Measurements from ENCODE around the gene DVL1. TPM values are rescaled to one million over a fixed set of nuclear protein-coding genes. Genes with fewer than 3 reads are reported as not detected.

DVL1 gene
- polyA plus RNA-seq, 1 experiment: 23.6 TPM

GRCh38 chr1:1347663-1348419 is 1.4 kb downstream of the DVL1 start:
- TF ChIP-seq CTCF (IDR thresholded peaks at IDR 0.05; ENCODE audit: insufficient read depth, low read depth, low read length): no peak
- H3K4me3 ChIP-seq (ENCODE audit: low read depth, low read length): peak overlapping the region; percentile 78
- no peak for DNase-seq (ENCODE audit: low read depth)
- CTCF ChIA-PET: interaction anchor here (0.5 to 3.6 kb wide), 16 partner anchors 10 to 345 kb away, joined by 3 to 46 read pairs (median 4); partner anchors contain the start of genes AURKAIP1 and CCNL2
- peaks cover 13% of the 10 kb centered on the region for H3K36me3 ChIP-seq (ENCODE audit: control insufficient read depth, insufficient read depth, low read length)
- H3K27me3 ChIP-seq (ENCODE audit: control insufficient read depth, insufficient read depth, low read length): no peaks in the 10 kb centered on the region
- POLR2A ChIA-PET: interaction anchor here (0.5 to 0.7 kb wide), 2 partner anchors 268 to 288 kb away, joined by 4 to 8 read pairs; partner anchors contain the start of gene MIB2

GRCh38 chr1:1347026-1347595 is 2.1 kb downstream of the DVL1 start:
- Histone ChIP-seq H3K4me3 (ENCODE audit: low read depth, low read length) (peak overlapping the region; percentile 78), H3K27me3 (ENCODE audit: control insufficient read depth, insufficient read depth, low read length) (no peaks in the 10 kb centered on the region), H3K36me3 (ENCODE audit: control insufficient read depth, insufficient read depth, low read length) (peaks cover 8% of the 10 kb centered on the region)
- TF ChIP-seq CTCF (IDR thresholded peaks at IDR 0.05; ENCODE audit: insufficient read depth, low read depth, low read length): no peak
- no peak for DNase-seq (ENCODE audit: low read depth)
- ChIA-PET CTCF (interaction anchor here (1.0 to 3.6 kb wide), 8 partner anchors 11 to 225 kb away, joined by 4 to 46 read pairs (median 8); partner anchors contain the start of gene AURKAIP1), POLR2A (interaction anchor here (0.5 to 0.7 kb wide), 2 partner anchors 268 to 287 kb away, joined by 4 to 8 read pairs; partner anchors contain the start of gene MIB2)

- H3K4me3 ChIP-seq (ENCODE audit: low read depth, low read length): no peak overlapping the region
- ChIA-PET POLR2A (no interaction called here), CTCF (interaction anchor here (1.3 to 3.6 kb wide), 4 partner anchors 11 to 41 kb away, joined by 4 to 13 read pairs (median 9); no protein-coding TSS in a partner anchor)
These were observed 2.7 kb downstream of the DVL1 start for GRCh38 chr1:1346501-1346890.

GRCh38 chr1:1345860-1346500 is 3.2 kb downstream of the DVL1 start:
- Histone ChIP-seq H3K4me3 (ENCODE audit: low read depth, low read length) (no peak overlapping the region), H3K27me3 (ENCODE audit: control insufficient read depth, insufficient read depth, low read length) (no peaks in the 10 kb centered on the region), H3K36me3 (ENCODE audit: control insufficient read depth, insufficient read depth, low read length) (peaks cover 14% of the 10 kb centered on the region)
- no peak for TF ChIP-seq CTCF (IDR thresholded peaks at IDR 0.05; ENCODE audit: insufficient read depth, low read depth, low read length)
- CTCF ChIA-PET: interaction anchor here (1.3 to 3.6 kb wide), 4 partner anchors 10 to 26 kb away, joined by 4 to 21 read pairs (median 12); no protein-coding TSS in a partner anchor
- DNase-seq (ENCODE audit: low read depth): no peak
- POLR2A ChIA-PET: no interaction called here

More at GRCh38 chr1:1346501-1346890, 2.7 kb downstream of the DVL1 start:
- peaks cover 8% of the 10 kb centered on the region for H3K36me3 ChIP-seq (ENCODE audit: control insufficient read depth, insufficient read depth, low read length)
- no peak for DNase-seq (ENCODE audit: low read depth)
- no peak for TF ChIP-seq CTCF (IDR thresholded peaks at IDR 0.05; ENCODE audit: insufficient read depth, low read depth, low read length)
- H3K27me3 ChIP-seq (ENCODE audit: control insufficient read depth, insufficient read depth, low read length): no peaks in the 10 kb centered on the region

- TF ChIP-seq CTCF (IDR thresholded peaks at IDR 0.05; ENCODE audit: insufficient read depth, low read depth, low read length): no peak
- Histone ChIP-seq H3K36me3 (ENCODE audit: control insufficient read depth, insufficient read depth, low read length) (peaks cover 19% of the 10 kb centered on the region), H3K27me3 (ENCODE audit: control insufficient read depth, insufficient read depth, low read length) (no peaks in the 10 kb centered on the region), H3K4me3 (ENCODE audit: low read depth, low read length) (no peak overlapping the region)
- no peak for DNase-seq (ENCODE audit: low read depth)
- POLR2A ChIA-PET: no interaction called here
- CTCF ChIA-PET: interaction anchor here (0.6 to 3.6 kb wide), 4 partner anchors 9 to 27 kb away, joined by 3 to 21 read pairs (median 8); no protein-coding TSS in a partner anchor
These were observed 3.8 kb downstream of the DVL1 start for GRCh38 chr1:1345384-1345783.
